GM18870 (cell line): ENCODE results near the gene VBP1.
"Not testable (repeated sequence)": the region's sequence is repeated elsewhere in the genome, so short reads cannot be mapped to it uniquely, and the experiment has no call there.

ENCODE experiments used
- ATAC-seq: cut with Tn5 transposase; IDR thresholded peaks from one replicate; pipeline ENCODE4 v1.9.1; 2021; ENCODE audit warnings: moderate library complexity; ENCODE audit not compliant: unreplicated experiment

Gene VBP1

GRCh38 chrX:155216179-155216939, at the start of gene VBP1:
VBP1 (plus strand) TSS chrX:155216460; CDS start chrX:155216483, 23 bp downstream.
- peak; percentile 91 for ATAC-seq

DNA sequence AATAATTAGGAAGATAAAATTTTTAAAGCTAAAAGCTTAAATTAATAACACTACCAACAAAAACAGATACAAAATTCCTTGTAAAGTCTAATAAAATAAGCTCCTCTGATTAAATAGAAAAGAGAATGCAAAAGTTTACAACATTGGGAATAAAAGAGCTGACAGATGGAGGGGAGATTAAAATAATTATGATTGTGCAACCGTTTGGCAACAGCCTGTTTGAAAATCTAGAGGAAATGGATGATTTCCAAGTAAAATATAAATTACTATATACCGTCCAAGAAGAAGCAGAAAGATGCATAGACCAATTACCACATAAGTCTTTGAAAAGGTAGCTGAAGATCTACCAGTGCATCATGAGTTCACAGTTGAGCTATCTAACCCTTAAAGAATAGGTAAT, 46.4 kb upstream of the VBP1 start:
- no peak for ATAC-seq

- no peak for ATAC-seq
Measured at GRCh38 chrX:155179346-155179997, 36.8 kb upstream of the VBP1 start.

- ATAC-seq: no peak
Measured at GRCh38 chrX:155188786-155189185, 27.5 kb upstream of the VBP1 start.

DNA sequence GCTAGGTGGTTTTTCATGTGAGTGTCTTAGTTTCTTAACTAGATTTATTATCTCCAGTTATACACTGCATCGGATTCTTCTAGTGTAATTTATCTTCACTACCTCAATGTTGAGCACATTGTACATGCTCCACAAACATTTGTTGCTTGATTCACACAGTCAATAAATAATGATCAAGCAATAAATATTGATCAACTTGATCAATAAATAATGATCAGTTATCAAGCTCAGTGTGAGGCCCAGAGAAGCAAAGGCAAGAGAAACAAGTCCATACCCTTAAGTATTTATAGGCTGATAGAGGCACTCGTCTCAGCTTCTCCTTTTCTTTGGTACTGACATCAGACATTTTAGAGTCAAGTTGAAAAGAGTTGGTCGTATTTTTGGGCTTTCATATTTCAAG, 5.1 kb upstream of the VBP1 start:
- no peak for ATAC-seq

- ATAC-seq: no peak
Measured at GRCh38 chrX:155213731-155214130, 2.5 kb upstream of the VBP1 start.

DNA sequence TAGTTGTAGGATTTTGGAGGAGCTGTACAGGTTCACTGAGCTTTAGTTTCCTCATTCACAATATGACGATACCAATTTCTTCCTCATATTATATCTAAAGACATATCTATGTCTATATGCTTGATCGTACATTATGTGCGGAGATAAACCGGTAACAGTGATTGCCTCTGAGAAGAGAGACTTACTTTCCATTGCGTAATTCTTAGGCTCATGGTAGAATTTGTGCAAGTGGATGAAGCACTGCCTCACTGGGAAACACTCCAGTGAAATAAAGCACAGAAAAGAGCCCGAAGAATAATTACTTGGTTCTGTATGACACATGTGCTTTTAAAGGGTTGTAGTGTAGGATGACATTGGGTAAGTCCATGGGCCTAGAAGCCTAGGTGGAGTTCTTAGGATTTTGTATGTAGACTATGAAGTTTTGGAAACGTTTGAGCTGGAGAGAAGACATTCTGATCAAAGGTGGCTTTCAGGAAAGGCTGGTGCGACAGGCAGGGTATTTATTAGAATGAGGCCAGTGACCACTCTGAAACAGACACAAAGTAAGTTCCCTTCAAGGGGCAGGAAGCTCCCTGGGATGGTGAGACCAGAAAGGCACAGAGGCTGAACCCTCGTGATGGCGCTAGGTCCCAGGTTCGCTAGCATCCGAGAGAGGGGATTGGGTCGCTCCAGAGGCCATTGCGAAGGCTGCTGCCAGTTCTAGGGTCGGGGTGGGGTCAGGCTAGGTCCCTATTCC, 649 bp upstream of the VBP1 start:
- ATAC-seq: peak; percentile 16

GRCh38 chrX:155216940-155217440, 730 bp downstream of the VBP1 start:
- no peak for ATAC-seq

DNA sequence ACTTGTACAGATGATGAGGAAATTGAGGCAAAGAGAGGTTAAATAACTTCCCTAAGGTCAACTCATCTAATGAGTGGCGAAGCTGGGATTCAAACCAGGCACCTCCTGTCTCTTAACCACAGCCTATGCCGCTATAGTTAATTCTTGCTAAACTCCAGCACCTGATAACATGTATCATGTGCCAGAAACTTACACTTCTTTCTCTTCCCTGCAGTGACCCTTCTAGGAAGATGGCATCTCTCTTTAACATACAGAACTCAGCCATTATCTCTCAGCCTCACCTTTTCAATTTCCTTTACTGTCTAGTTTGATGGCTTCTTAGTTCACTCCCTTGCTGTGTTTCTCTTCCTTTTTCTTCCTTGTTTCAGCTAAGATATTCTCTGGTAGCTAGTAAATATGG, 2.5 kb downstream of the VBP1 start:
- no peak for ATAC-seq

- ATAC-seq: no peak
Measured at GRCh38 chrX:155221351-155221750, 5.1 kb downstream of the VBP1 start.

- not testable (repeated sequence) for ATAC-seq
Measured at GRCh38 chrX:155223746-155224145, 7.5 kb downstream of the VBP1 start.

- no peak for ATAC-seq
Measured at GRCh38 chrX:155225774-155226173, 9.5 kb downstream of the VBP1 start.

GRCh38 chrX:155231163-155231562, 14.9 kb downstream of the VBP1 start:
- peak; percentile 91 for ATAC-seq

- ATAC-seq: no peak
Measured at GRCh38 chrX:155235891-155236290, 19.6 kb downstream of the VBP1 start.

GRCh38 chrX:155237719-155238118, 21.5 kb downstream of the VBP1 start:
- no peak for ATAC-seq

- no peak for ATAC-seq
Measured at GRCh38 chrX:155242300-155242699, 26.0 kb downstream of the VBP1 start.

DNA sequence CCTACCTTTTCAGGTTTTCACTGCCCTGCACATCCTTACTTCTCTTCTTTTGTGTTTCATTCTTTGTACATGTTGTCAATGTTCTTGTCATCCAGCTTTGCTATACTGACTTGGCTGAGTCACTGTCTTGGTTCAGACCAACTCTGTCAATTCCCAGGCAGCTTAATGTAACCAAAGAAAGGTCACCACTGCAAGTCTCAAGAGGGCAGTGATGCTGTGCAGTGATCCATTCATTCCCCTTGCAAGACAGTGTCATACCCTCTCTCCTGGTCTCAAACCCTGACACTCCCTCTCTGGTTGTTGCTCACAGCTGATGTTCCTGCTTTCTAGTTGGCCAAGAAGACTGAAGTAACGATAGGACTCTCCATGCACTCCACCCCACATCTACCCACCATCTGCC, 30.5 kb downstream of the VBP1 start:
- ATAC-seq: no peak

DNA sequence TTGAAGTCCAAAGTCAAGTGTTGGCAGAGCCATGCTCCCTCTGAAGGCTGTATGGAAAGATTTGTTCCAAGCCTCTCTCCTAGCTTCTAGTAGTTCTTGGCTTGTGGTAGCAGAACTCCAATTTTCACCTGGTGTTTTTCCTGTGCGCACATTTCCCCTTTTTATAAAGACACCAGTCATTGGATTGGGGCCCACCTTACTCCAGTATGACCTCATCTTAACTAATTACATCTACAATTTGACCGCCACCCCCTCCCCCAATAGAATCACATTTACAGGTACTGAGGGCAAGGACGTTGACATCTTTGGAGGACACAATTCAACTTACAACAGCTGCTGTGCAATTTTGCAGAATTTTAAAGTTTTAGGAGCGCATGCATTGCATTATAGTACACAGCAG, 31.2 kb downstream of the VBP1 start:
- no peak for ATAC-seq

DNA sequence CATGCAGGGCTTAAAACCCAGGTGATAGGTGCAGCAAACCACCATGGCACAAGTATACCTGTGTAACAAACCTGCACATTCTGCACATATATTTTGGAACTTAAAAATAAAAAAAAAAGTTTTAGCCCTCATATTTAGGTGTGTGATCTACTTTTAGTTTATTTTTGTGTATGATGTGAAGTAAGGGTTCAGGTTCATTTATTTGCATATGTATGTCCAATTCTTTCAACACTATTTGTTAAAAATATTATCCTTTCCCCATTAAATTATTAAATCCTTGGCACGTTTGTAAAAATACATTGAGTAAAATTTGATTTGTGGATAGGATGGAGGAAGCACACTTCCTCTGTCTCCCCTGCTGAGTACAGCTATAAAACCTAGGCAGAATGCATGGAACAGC, 35.1 kb downstream of the VBP1 start:
- no peak for ATAC-seq

- no peak for ATAC-seq
Measured at GRCh38 chrX:155259752-155260151, 43.5 kb downstream of the VBP1 start.

DNA sequence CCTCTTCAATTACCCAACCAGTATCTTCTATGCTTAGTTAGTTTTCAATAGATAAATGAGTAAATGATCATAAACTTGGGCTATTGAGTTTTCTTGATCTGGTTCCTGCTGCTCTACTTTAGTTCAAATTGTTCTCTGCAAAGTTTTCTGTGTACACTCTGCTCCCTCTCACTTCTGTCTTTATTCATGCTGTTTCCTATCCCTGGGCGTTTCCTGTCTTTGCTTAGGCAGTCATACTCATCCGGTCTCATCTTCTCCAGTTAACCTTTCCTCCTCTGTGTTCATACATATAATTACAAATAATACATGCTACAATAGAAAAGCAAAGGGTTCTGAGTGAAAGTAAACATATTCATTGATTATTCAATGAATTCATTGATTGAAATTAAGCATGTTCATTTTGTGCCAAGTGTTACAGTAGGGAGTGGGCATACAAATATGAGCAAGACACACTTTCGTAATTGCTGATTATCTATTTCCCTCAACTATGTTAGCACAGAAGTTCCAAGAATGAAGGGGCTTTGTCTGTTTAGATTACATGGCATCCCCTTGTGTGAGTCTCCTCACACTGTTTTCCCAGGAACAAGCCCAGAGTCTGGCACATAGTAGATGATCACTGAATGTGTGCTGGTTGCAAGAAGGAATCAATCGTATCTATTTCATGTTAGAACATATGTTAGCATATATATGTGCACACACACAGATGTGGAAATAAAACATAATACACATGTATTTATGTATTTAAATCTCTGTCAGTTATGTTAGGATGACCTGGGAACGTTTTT, 46.9 kb downstream of the VBP1 start:
- no peak for ATAC-seq
